ENCODE measurements around the gene SFTA2.
"Not testable (repeated sequence)": the region's sequence is repeated elsewhere in the genome, so short reads cannot be mapped to it uniquely, and the experiment has no call there.

Gene SFTA2

DNA sequence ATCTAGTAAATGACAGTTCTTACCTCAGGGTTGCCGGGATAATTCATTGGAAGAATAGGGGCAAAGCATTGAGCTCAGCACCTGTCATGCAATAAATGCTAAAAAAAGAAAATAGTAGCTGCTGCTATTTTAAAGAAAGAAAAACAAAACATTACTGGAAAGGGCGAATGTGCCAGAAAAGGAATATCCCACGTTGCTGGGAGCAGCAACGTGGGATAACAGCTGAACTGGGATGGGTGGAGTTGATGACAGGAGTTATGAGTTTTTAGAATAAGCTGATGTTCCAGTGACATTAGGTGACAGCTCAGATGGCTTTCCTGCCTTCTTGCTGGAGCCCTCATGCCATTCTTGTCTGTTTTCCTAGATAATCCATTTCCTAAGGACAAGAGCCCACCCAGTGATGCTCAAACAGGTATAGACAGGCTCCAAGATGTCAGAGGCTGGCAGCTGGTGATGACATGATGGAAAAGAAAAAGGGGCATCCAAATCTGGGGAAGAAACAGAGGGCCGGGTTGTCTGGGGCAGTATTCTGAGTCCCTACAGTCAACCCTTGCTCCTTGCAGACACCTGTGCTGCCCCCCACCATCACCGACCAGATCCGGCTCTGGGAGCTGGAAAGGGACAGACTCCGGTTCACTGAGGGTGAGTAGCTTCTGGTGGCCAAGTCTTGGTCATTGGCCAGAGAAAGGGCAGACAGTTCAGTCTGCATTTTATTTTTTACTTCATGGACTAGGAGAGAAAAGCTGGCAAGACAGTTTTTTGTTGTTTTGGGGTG is 19.0 kb downstream of the SFTA2 start:
- DNase-seq, result no peak

GRCh38 chr6:30910473-30910872 is 21.5 kb downstream of the SFTA2 start:
- not testable (repeated sequence) for DNase-seq

DNA sequence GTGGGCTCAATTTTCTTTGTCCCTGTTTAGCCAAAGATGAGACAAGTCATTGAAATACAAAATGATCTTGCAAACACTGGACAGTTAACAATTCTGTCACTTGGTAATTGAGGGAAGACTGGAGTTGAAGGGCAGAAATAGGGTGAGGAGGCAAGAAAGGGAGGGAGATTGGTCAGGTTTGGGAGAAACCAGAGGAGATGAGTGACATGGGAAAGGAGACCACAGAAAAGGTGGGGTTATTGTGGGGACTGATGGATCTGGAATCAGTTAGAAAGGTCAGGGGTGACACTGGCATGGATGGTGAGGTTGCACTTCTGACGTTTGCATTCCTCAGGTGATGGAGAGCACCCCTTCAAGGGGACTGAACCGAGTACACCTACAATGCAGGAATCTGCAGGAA is 23.3 kb downstream of the SFTA2 start:
- DNase-seq, result no peak

GRCh38 chr6:30907758-30908591 is 24.0 kb downstream of the SFTA2 start, which contains the start of gene GTF2H4:
Gene GTF2H4 (plus strand): TSS chr6:30908207.
- peak; percentile 91 for DNase-seq

DNA sequence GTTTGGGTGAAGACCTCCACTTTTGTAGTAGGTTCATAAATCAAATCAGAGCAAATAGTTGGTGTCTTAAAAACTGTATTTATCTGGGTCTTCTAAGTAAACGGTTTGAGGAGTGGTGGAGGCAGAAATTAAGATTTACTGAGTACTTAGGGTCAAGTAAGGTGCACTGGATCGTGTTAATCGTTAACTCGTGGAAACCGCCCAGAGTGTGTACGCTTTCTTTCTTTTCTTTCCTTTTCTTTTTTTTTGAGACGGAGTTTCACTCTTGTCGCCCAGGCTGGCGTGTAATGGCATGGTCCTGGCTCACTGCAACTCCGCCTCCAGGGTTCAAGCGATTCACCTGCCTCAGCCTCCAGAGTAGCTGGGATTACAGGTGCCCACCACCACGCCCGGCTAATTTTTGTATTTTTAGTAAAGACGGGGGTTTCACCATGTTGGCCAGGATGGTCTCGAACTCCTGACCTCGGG is 24.6 kb downstream of the SFTA2 start:
- not testable (repeated sequence) for DNase-seq

DNA sequence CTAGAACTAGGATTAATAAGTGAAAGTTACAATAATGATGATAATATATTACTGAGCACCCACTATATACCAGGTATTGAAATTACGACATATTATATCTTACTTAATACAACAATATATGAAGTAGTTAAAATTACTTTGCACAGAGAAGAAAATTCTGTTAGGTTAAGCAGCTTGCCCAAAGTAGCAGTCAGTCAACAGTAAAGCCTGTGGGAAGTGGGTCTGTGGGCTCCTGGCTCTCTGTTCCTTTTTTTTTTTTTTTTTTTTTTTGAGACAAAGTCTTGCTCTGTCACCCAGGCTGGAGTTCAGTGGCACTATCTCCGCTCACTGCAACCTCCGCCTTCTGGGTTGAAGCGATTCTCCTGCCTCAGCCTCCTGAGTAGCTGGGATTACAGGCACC is 28.7 kb downstream of the SFTA2 start:
- DNase-seq, result no peak

GRCh38 chr6:30902709-30903108 is 29.3 kb downstream of the SFTA2 start:
- no peak for DNase-seq

DNA sequence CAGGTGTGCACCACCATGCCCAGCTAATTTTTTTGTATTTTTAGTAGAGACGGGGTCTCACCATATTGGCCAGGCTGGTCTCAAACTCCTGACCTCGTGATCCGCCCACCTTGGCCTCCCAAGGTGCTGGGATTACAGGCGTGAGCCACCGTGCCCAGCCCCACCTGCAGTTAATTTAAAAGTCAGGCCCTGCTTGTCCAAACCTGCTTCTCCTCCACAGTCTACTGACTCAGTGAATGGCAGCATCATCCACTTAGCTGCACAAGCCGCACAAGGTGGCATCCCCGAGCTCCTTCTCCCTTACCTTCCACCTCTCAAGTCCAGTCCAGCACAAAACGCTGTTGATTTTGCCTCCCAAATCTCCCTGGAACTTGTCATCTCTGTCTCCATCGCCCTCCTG is 29.8 kb downstream of the SFTA2 start:
- not testable (repeated sequence) for DNase-seq

DNA sequence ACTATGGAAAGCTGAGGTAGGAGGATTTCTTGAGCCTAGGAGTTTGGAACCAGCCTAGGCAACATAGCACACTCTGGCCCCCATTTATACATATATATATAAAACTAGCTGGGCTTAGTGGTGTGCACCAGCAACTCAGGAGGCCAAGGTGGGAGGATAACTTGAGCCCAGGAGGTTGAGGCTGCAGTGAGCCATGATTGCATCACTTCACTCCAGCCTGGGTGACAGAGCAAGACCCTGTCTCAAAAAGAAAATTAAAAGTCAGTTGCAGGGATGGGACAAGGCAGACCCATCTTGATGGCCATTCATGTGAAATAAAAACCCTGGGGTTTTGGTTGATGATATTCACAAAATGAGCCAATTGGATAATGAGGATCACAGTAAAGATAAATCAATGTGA is 30.5 kb downstream of the SFTA2 start:
- no peak for DNase-seq

GRCh38 chr6:30900863-30901417 is 31.0 kb downstream of the SFTA2 start:
- DNase-seq, result no peak

DNA sequence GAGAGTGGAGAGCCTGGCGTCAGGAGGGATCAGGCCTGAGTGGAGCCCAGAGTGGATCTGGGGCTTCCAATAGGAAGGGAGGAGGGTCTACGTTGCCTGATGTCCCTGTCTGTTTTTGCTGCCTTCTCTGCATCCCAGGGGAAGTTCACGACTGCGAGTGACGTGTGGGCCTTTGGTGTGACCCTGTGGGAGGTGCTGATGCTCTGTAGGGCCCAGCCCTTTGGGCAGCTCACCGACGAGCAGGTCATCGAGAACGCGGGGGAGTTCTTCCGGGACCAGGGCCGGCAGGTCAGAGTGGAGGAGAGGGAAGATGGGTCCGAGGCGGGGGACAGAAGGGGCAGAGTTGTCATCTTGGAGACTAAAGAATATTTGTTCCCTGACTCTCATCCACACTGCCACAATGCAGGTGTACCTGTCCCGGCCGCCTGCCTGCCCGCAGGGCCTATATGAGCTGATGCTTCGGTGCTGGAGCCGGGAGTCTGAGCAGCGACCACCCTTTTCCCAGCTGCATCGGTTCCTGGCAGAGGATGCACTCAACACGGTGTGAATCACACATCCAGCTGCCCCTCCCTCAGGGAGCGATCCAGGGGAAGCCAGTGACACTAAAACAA is 33.1 kb downstream of the SFTA2 start:
- no peak for DNase-seq

DNA sequence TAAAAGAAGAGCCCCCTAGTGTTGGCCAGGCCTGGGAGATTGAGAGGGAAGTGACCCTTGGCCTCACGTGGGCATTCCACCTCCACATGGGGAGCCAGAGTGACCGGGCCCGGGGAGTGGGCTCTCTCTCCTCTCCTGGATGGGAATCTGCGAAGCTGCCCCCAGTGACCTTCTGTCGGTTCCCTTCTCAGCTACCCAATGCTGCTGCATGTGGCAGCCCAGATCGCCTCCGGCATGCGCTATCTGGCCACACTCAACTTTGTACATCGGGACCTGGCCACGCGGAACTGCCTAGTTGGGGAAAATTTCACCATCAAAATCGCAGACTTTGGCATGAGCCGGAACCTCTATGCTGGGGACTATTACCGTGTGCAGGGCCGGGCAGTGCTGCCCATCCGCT is 34.1 kb downstream of the SFTA2 start:
- DNase-seq, result no peak

DNA sequence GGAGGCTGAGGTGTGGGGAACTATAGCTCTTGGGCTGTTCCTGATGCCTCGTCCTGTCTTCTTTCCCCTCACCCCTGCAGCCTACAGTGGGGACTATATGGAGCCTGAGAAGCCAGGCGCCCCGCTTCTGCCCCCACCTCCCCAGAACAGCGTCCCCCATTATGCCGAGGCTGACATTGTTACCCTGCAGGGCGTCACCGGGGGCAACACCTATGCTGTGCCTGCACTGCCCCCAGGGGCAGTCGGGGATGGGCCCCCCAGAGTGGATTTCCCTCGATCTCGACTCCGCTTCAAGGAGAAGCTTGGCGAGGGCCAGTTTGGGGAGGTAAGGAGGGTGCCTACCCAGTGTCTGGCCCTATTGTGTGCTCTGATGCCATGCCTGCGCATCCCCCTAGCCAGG is 35.4 kb downstream of the SFTA2 start:
- DNase-seq, result no peak

DNA sequence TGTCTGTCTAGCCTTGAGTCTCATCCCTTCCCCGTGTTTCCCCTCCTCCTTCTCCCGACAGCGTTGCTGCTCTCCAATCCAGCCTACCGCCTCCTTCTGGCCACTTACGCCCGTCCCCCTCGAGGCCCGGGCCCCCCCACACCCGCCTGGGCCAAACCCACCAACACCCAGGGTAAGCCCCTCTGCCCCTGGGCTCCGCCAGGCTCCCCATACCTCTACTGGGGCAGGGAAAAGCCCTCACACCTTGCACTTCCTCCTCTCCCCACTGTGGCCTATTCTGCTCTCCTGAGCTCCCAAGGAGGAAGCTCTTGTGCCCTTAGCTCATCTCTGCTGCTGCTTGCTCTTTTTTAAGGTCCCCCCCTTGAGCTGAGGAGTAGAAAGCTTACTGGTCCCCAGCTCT is 36.6 kb downstream of the SFTA2 start:
- no peak for DNase-seq

GRCh38 chr6:30894935-30895334 is 37.0 kb downstream of the SFTA2 start:
- no peak for DNase-seq

GRCh38 chr6:30894381-30894780 is 37.6 kb downstream of the SFTA2 start:
- DNase-seq, result no peak

GRCh38 chr6:30893666-30894065 is 38.3 kb downstream of the SFTA2 start:
- no peak for DNase-seq

- no peak for DNase-seq
These were observed 38.9 kb downstream of the SFTA2 start for GRCh38 chr6:30893001-30893591.

DNA sequence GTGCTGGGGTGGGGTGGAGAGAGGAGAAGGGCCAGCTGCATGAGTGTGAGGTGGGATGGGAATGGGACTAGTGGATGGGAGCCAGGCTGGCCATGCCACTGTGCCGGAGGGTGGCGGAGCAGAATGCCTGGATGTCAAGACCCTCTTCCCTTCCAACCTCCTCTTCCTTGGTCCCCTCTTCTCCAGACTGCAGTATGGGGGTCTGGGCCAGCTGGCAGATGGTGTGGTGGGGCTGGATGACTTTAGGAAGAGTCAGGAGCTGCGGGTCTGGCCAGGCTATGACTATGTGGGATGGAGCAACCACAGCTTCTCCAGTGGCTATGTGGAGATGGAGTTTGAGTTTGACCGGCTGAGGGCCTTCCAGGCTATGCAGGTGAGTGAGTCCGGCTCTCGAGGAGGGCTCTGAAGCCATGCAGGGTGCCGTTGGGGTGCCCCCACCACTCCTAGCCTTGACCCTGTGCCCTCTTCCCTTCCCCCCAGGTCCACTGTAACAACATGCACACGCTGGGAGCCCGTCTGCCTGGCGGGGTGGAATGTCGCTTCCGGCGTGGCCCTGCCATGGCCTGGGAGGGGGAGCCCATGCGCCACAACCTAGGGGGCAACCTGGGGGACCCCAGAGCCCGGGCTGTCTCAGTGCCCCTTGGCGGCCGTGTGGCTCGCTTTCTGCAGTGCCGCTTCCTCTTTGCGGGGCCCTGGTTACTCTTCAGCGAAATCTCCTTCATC is 40.0 kb downstream of the SFTA2 start:
- DNase-seq, result no peak

DNA sequence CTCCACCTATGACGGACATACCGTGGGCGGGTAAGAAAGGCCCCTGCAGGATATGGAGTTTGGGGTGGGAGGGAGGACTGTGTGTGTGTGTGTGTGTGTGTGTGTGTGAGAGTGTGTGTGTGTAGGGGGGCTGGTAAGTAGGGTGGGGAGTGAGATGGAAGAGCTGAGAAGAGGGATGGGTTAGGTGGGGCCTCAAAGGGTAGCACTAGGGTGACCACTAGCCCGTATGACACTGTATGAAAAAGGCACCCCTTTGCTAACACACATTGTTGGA is 40.6 kb downstream of the SFTA2 start:
- DNase-seq, result no peak

DNA sequence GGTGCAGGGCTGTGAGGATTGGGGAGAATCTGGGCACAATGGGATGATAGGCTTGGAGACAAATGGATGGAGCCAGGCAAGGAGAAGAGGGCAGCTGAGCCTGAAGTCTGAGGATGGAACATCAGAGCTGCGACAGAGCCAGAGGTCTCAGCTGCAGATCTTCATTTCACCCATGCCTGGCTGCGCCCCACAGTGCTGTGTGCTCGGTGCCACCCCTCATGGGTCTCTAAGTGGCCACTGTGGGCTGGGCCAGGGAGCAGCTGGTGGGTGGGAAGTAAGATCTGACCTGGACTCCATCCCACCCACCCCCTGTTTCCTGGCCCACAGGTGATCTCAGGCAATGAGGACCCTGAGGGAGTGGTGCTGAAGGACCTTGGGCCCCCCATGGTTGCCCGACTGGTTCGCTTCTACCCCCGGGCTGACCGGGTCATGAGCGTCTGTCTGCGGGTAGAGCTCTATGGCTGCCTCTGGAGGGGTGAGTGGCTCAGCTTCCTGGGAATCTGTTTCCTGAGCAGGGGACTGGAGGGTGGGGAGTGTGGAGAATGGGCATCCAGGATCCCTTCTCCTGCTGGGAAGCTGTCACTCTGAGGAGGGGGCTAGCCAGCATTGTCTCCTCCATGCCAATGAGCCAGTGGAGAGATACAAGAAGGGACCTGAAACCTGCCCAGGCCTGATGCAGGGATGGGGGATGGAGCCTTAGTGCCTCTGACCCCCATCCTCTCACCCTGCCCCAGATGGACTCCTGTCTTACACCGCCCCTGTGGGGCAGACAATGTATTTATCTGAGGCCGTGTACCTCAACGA is 41.1 kb downstream of the SFTA2 start:
- no peak for DNase-seq

Data from activated CD4-positive, alpha-beta T cell treated with anti-CD3 and anti-CD28 coated beads for 1 hour (primary cell).